T-helper 17 cell (primary cell): ENCODE measurements around the gene PIK3R3. TPM values are rescaled to one million over a fixed set of nuclear protein-coding genes. Genes with fewer than 3 reads are reported as not detected.

ENCODE experiments used
- ATAC-seq: fragments of 150-1000 bp; cut with Tn5 transposase; 2 replicates; pipeline ENCODE4 v1.10.0; 2021; ENCODE audit warnings: mild to moderate bottlenecking, moderate library complexity
- DNase-seq, 3 donors: peaks; one replicate each; pipeline versions ENCODE4 v3.0.0 to v3.0.0-alpha.2; 2020 to 2021
- H3K9me3 ChIP-seq: one replicate; pipeline ENCODE4 v1.7.0; 2013; ENCODE audit warnings: low read length, mild to moderate bottlenecking; ENCODE audit not compliant: control insufficient read depth, poor library complexity, severe bottlenecking
- H3K27ac Mint-ChIP-seq: one replicate; pipeline ENCODE4 v1.8.0; 2022; ENCODE audit warnings: mild to moderate bottlenecking, moderate library complexity, mixed read lengths
- H3K27me3 Mint-ChIP-seq: one replicate; pipeline ENCODE4 v1.8.0; 2022; ENCODE audit warnings: mixed read lengths
- H3K36me3 Mint-ChIP-seq: one replicate; pipeline ENCODE4 v1.8.0; 2022; ENCODE audit warnings: low read depth, mixed read lengths
- H3K4me1 Mint-ChIP-seq: one replicate; pipeline ENCODE4 v1.8.0; 2022; ENCODE audit warnings: mild to moderate bottlenecking, mixed read lengths
- H3K4me3 Mint-ChIP-seq: one replicate; pipeline ENCODE4 v1.8.0; 2022; ENCODE audit warnings: mild to moderate bottlenecking, moderate library complexity, mixed read lengths
- total RNA-seq, 4 donors: library from RNA in 2 of 4; stranded (reverse) in 2 of 4; gene quantifications; one replicate each; pipeline ENCODE4 v1.2.3 and lab custom pipeline; 2022 to 2026

PIK3R3 gene
- total RNA-seq, 2 donors from 2014 or later = 0.32 to 0.47 TPM

DNA sequence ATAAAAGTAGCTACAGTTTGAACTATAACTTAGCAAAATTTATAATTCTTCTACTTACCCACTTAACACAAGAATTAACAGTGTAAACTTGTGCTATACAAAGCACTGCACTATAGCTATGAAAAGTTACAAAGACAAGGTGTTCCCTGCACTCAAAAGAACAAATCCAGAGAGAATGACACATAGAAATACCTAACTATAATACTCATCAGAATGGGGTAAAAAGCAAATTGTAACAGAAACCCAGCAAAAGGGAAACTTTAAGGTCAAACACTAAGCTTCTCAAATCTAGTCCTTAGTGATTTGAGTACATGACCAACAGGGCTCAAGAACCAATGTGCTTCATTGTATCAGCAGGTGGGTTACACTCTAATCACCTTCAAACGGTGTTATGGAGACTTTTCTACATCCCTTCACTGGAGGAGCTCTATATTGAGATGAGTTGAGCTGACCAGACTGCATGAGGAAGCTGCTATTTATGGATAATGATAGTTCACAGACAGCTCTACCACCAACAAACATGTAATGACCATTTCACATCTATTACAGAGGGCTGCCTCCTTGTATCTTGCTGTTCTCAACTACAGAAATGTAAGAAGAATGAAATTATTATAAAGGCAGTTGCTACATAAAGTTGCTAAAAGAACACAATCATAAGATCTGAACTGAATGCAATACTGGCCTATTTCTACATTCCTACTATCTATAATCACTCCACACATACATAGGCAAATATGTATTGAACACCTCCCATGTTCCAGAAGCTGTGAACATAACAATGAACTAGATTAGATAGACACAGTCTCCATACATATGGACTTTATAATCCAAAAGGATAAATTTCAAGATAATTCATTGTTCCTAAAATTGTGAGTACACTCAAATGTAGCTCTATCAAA, 47.6 kb downstream of the PIK3R3 start:
- DNase-seq = no peak
- peaks cover 2% of the 10 kb centered on the region for H3K4me1 Mint-ChIP-seq
- ATAC-seq = no peak
- H3K27me3 Mint-ChIP-seq = peaks cover 6% of the 10 kb centered on the region
- no peaks in the 10 kb centered on the region for H3K9me3 ChIP-seq
- H3K4me3 Mint-ChIP-seq = no peak overlapping the region
- H3K27ac Mint-ChIP-seq = no peak overlapping the region
- H3K36me3 Mint-ChIP-seq = peaks cover 2% of the 10 kb centered on the region

DNA sequence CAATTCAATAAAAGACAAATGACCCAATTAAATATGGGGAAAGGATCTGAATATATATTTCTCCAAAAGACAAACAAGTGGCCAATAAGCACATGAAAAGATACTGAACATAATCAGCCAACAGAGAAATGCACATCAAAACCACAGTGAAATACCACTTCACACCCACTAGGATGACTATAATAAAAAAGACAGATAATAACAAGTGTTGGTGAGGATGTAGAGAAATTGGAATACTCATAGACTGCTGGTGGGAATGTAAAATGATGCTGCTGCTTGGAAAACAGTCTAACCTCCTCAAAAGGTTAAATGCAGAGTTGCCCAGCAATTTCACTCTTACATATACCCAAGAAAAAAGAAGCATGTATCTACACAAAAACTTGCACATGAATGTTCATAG, 48.9 kb downstream of the PIK3R3 start:
- DNase-seq (no peak), ATAC-seq (no peak)
- Mint-ChIP-seq H3K27me3 (no peaks in the 10 kb centered on the region), H3K36me3 (no peaks in the 10 kb centered on the region), H3K27ac (no peak overlapping the region), H3K4me1 (no peaks in the 10 kb centered on the region), H3K4me3 (no peak overlapping the region)
- H3K9me3 ChIP-seq = no peaks in the 10 kb centered on the region

DNA sequence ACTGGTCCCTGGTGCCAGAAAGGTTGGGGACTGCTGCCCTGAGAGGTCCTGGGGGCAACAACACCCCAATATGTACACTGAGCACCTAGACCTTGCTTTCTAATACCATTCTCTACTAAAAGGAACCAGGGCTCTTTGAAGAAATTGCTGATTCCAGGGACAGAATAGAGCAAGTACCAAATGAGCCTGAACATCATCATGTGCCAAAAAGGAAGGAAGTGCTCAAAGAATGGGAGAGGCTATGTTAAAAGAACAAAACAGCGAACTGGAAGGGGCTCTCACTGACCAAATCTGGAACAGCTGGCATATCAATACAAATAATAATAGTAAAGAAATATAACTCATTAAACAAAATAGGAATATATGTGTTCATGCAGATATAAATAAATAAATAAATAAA, 50.8 kb downstream of the PIK3R3 start:
- no peak for DNase-seq
- peaks cover 5% of the 10 kb centered on the region for H3K27me3 Mint-ChIP-seq
- H3K27ac Mint-ChIP-seq = no peak overlapping the region

DNA sequence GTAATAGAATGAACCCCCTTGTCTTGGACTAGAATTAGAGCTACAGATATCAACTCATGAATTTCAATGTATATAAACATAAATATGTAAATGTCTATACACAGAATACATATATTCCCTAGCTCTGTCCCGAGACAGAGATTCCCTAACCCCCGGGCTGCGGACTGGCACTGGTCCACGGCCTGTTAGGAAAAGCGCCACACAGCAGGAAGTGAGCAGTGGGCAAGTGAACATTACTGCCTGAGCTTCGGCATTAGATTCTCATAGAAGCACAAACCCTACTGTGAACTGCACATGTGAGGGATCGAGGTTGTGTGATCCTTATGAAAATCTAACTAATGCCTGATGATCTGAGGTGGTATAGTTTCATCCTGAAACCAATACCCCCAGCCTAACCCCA, 51.2 kb downstream of the PIK3R3 start:
- no peak for DNase-seq
- H3K27ac Mint-ChIP-seq = no peak overlapping the region
- no peaks in the 10 kb centered on the region for H3K9me3 ChIP-seq
- no peaks in the 10 kb centered on the region for H3K4me1 Mint-ChIP-seq
- no peak for ATAC-seq
- H3K27me3 Mint-ChIP-seq = peaks cover 5% of the 10 kb centered on the region
- H3K36me3 Mint-ChIP-seq = no peaks in the 10 kb centered on the region
- no peak overlapping the region for H3K4me3 Mint-ChIP-seq

More for the DNA sequence above, 50.8 kb downstream of the PIK3R3 start:
- no peaks in the 10 kb centered on the region for H3K36me3 Mint-ChIP-seq
- no peaks in the 10 kb centered on the region for H3K9me3 ChIP-seq
- no peak overlapping the region for H3K4me3 Mint-ChIP-seq
- ATAC-seq = no peak
- H3K4me1 Mint-ChIP-seq = no peaks in the 10 kb centered on the region

DNA sequence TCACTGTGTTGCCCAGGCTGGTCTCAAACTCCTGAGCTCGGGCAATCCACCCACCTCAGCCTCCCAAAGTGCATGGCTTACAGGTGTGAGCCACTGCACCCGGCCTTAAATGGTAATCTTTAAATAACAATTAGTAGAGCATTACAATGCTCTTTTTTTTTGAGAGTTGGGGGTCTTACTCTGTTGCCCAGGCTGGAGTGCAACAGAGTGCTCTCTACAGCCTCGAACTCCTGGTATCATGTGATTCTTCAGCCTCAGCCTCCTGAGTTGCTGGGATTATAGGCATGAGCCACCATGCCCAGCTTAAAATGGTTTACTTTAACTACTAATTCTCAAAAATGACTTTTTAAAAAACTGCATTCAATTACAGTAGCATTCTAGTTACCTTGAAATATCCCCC, 52.2 kb downstream of the PIK3R3 start:
- Mint-ChIP-seq H3K36me3 (no peaks in the 10 kb centered on the region), H3K4me3 (no peak overlapping the region), H3K27me3 (peaks cover 5% of the 10 kb centered on the region), H3K4me1 (no peaks in the 10 kb centered on the region), H3K27ac (no peak overlapping the region)
- DNase-seq = no peak
- H3K9me3 ChIP-seq = no peaks in the 10 kb centered on the region
- ATAC-seq = no peak

DNA sequence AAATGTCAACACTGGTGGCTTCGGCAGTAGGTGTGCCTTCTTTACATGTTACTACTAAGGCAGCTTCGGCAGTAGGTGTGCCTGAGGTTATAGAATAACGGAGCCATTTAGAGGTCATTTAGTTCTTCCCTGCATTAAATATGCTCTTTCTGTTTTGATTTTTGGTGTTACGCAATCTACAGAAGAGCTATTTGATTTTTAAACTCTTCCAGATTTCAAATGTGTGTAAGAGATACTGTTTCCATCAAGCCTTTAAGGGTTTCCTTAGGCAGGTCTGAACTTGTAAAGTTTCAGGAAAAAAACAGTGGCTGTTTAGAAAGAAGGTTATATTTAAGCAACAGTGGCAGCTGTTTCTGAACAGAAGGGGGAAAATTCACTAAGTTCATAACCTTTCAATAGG, 54.8 kb downstream of the PIK3R3 start:
- H3K27me3 Mint-ChIP-seq = peaks cover 5% of the 10 kb centered on the region
- H3K9me3 ChIP-seq = no peaks in the 10 kb centered on the region
- H3K4me1 Mint-ChIP-seq = no peaks in the 10 kb centered on the region
- no peak for DNase-seq
- no peak overlapping the region for H3K27ac Mint-ChIP-seq
- H3K4me3 Mint-ChIP-seq = no peak overlapping the region
- no peak for ATAC-seq
- H3K36me3 Mint-ChIP-seq = no peaks in the 10 kb centered on the region

DNA sequence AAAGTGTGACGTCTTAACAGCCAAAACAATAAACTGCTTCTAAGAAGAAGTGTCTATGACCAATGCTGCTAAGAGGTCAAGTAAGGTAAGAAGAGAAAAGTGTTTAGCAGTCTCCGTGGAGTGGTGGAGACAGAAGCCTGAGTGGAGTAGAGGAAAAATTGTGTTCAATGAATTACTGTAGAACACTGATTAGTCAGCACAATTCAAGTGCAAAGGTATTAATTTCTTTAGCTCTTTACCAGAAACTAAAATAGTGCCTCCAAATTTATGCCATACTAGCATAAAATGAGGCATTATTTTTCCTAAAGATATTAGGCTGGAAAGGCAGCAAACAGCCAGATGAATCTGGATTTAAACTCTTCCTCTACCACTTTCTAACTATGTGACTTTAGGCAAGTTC, 56.1 kb downstream of the PIK3R3 start:
- ATAC-seq (no peak), DNase-seq (no peak)
- Mint-ChIP-seq H3K4me3 (no peak overlapping the region), H3K27ac (no peak overlapping the region), H3K4me1 (no peaks in the 10 kb centered on the region), H3K36me3 (no peaks in the 10 kb centered on the region), H3K27me3 (peaks cover 5% of the 10 kb centered on the region)
- H3K9me3 ChIP-seq = no peaks in the 10 kb centered on the region

DNA sequence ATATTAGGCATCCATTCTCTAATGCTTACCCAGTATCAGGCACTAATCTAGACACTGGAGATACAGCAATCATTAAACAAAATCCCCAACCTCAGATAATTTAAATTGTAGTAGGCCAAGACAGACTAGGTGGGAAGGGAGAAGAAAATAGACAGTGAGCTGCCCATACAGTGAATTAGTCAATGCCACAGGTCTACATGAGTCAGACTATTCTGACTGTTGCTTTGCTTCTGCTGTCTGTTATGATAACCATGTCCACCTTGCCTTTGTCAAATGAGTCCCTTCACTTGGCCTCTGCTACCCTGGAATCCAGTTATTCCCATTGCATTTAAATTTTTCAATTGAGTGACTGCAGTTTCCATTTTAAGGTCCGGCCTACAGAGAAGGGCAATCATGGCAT, 59.5 kb downstream of the PIK3R3 start:
- no peak for ATAC-seq

DNA sequence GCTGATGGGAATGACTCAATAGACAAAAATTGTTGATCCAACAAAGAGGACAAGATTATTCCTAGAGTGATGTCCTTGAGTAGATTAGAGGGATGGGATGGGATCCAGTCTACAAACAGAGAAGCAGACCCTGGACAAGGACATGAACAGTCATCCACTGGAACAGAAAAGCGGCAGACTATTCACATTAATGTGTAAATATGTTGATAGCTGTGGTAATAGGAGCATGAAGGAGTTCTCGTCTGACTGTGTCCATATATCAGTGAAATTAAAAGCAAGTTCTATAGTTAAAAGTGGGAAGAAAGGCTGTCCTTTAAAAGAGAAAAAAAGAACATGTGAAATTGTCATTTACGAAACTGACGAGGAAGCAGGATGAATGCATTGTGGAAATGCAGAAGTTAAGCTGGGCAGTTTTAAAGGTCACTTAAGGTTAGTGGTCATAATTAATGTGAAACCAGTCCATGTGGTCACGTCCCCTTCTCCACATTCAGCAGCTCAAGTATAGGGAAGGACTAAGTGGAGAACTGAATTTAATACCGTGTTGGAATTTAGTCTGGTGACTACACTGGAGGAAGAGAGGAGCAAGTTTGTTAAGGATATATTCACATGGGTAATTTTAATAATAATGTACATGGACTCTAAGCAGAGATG, 62.1 kb downstream of the PIK3R3 start:
- ATAC-seq (no peak), DNase-seq (no peak)
- H3K9me3 ChIP-seq = no peaks in the 10 kb centered on the region
- H3K4me1 Mint-ChIP-seq = peaks cover 3% of the 10 kb centered on the region
- no peak overlapping the region for H3K27ac Mint-ChIP-seq
- H3K27me3 Mint-ChIP-seq = no peaks in the 10 kb centered on the region
- no peak overlapping the region for H3K4me3 Mint-ChIP-seq
- no peaks in the 10 kb centered on the region for H3K36me3 Mint-ChIP-seq

More for the DNA sequence above, 59.5 kb downstream of the PIK3R3 start:
- Mint-ChIP-seq H3K27me3 (peaks cover 5% of the 10 kb centered on the region), H3K27ac (no peak overlapping the region), H3K36me3 (no peaks in the 10 kb centered on the region), H3K4me3 (no peak overlapping the region), H3K4me1 (no peaks in the 10 kb centered on the region)
- H3K9me3 ChIP-seq = no peaks in the 10 kb centered on the region
- no peak for DNase-seq

DNA sequence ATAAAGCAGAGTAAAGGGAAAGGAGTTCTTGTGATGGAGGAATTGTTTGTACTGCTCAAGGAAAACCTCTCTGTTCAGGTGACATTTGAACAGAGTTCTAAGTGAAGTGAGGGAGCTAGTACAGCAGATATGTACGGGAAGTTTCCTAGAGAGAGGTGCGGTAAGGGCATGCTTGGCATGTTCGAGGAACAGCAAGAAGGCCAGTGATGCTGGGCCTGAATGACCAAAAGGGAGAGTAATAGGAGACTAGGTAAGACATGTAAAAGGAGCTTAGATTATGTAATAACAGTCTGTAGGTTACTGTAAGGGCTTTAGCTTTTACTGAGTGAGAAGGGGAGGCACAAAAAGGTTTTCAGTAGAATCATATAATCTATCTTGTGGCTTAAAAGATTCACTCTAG, 63.9 kb downstream of the PIK3R3 start:
- Mint-ChIP-seq H3K27ac (no peak overlapping the region), H3K4me1 (peaks cover 8% of the 10 kb centered on the region), H3K4me3 (no peak overlapping the region), H3K36me3 (no peaks in the 10 kb centered on the region), H3K27me3 (no peaks in the 10 kb centered on the region)
- H3K9me3 ChIP-seq = no peaks in the 10 kb centered on the region
- ATAC-seq = no peak
- no peak for DNase-seq

DNA sequence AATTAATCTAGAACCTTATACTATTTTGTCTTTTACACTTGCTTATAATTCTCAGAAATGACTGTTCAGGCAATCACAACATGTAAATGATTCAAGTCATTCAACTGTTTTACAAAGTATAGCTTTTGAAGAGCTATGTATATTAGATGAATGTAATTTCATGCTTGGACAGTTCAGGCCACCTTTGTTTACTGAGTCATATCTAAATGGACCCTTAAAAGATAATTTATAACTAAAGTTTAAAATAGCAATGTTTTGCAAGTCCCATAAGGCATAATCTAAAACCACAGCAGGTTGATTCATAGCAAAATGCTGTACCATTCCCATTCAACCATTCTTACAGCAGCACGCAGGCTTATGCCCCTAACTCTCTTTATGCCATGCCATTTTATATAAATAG, 64.8 kb downstream of the PIK3R3 start:
- DNase-seq (no peak), ATAC-seq (no peak)
- Mint-ChIP-seq H3K4me1 (peaks cover 14% of the 10 kb centered on the region), H3K27ac (no peak overlapping the region), H3K27me3 (no peaks in the 10 kb centered on the region), H3K36me3 (peaks cover under 1% of the 10 kb centered on the region), H3K4me3 (no peak overlapping the region)
- no peaks in the 10 kb centered on the region for H3K9me3 ChIP-seq

DNA sequence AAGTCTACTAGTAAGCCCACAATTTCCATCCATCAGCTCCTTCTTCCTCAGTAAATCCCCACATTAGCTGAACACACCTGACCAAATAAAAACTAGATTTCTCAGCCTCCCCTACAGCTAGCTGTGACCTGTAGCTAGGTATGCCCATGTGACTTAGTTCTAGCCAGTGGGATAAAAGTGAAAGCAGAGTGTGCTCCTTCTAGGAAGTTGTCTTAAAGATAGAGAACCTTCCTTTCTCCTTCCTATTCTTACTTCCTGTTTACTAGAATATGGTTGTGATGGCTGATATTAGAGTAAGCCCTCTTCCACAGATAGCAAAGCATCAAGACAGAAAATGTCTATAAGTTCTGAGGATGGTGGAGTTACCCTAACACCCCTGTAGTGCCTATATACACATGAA, 67.0 kb downstream of the PIK3R3 start:
- Mint-ChIP-seq H3K27me3 (no peaks in the 10 kb centered on the region), H3K27ac (peak overlapping the region; percentile 45), H3K4me1 (peaks cover 17% of the 10 kb centered on the region), H3K4me3 (peak overlapping the region; percentile 22), H3K36me3 (peaks cover 2% of the 10 kb centered on the region)
- ATAC-seq = peak; percentile 81
- H3K9me3 ChIP-seq = no peaks in the 10 kb centered on the region
- no peak for DNase-seq

DNA sequence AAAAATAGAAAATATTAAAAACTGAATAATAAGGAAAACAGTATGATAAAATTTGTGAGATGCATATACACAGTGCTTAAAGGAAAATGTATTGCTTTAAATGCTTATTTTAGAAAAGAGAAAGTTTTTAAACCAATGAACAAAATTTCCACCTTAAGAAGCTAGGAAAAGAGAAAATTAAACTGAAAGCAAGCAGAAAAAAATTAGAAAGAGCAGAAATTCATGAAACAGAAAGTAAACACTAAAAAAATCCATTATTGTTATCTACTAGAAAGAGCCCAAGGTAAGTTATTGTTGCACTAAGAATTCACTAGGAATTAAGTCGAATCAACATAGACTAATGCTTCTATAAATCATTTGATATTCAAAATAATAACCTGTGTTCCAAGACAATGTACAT, 67.7 kb downstream of the PIK3R3 start:
- H3K27me3 Mint-ChIP-seq = no peaks in the 10 kb centered on the region
- no peak for DNase-seq
- peak overlapping the region; percentile 45 for H3K27ac Mint-ChIP-seq
- no peak overlapping the region for H3K4me3 Mint-ChIP-seq
- no peaks in the 10 kb centered on the region for H3K9me3 ChIP-seq
- ATAC-seq = no peak
- H3K36me3 Mint-ChIP-seq = peaks cover 2% of the 10 kb centered on the region
- peaks cover 17% of the 10 kb centered on the region for H3K4me1 Mint-ChIP-seq
